ENCODE measurements around the gene APMAP. TPM values are rescaled to one million over a fixed set of nuclear protein-coding genes. Genes with fewer than 3 reads are reported as not detected.

The APMAP gene
- total and polyA plus RNA-seq, 2 of the 13 experiments (the other 11 are each of a cell fraction or from before 2014, with no cell fraction given) = 168 to 214 TPM

GRCh38 chr20:25017257-25017803 is 24.8 kb upstream of the APMAP start (continued):
- TF ChIP-seq ZBTB40 (IDR thresholded peaks at IDR 0.05) = no peak
- TF ChIP-seq ZBTB40 (CRISPR knock-in tag; IDR thresholded peaks at IDR 0.05) = peak; percentile 16; the same call in 1 of the 2 replicates
- TF ChIP-seq ZNF563 (CRISPR knock-in tag; IDR thresholded peaks at IDR 0.05) = peak; percentile 46; the same call in 1 of the 2 replicates
- peak; percentile 97 for TF ChIP-seq ZBTB7B (CRISPR knock-in tag; IDR thresholded peaks at IDR 0.05)
- no peak for TF ChIP-seq LCORL (IDR thresholded peaks at IDR 0.05)
- 0 out of 2 replicates have a peak, but pooled peaks have one; percentile 40 for TF ChIP-seq LCORL (CRISPR knock-in tag; IDR thresholded peaks at IDR 0.05)
- no peak for TF ChIP-seq GPBP1L1 (CRISPR knock-in tag; IDR thresholded peaks at IDR 0.05)
- peak; percentile 99 for TF ChIP-seq PATZ1 (CRISPR knock-in tag; IDR thresholded peaks at IDR 0.05)
- TF ChIP-seq FOXJ3 (CRISPR knock-in tag; IDR thresholded peaks at IDR 0.05; ENCODE audit: borderline replicate concordance) = peak; percentile 55; the same call in 1 of the 2 replicates
- peak; percentile 49; the same call in 1 of the 2 replicates for TF ChIP-seq RXRB (CRISPR knock-in tag; IDR thresholded peaks at IDR 0.05; ENCODE audit: borderline replicate concordance)
- TF ChIP-seq TEF (CRISPR knock-in tag; IDR thresholded peaks at IDR 0.05) = peak; percentile 100
- peak; percentile 49 for TF ChIP-seq ZNF143 (CRISPR knock-in tag; IDR thresholded peaks at IDR 0.05)
- TF ChIP-seq PBX2 (CRISPR knock-in tag; IDR thresholded peaks at IDR 0.05) = peak; percentile 68; the same call in 1 of the 2 replicates

Data from HepG2 (cell line).